Neural progenitor cell (in vitro differentiated cells): ENCODE data around the gene PITRM1.

ENCODE experiments used
- CTCF ChIP-seq: fragments of 200-600 bp; sonication (generic); IDR thresholded peaks from 2 replicates; pipeline ENCODE4 v1.5.1; 2017; ENCODE audit warnings: antibody characterized with exemption, mild to moderate bottlenecking
- EZH2phosphoT487 ChIP-seq: fragments of 200-600 bp; sonication (generic); IDR thresholded peaks from 2 replicates; pipeline ENCODE4 v1.6.1; 2017; ENCODE audit warnings: antibody characterized with exemption

DNA sequence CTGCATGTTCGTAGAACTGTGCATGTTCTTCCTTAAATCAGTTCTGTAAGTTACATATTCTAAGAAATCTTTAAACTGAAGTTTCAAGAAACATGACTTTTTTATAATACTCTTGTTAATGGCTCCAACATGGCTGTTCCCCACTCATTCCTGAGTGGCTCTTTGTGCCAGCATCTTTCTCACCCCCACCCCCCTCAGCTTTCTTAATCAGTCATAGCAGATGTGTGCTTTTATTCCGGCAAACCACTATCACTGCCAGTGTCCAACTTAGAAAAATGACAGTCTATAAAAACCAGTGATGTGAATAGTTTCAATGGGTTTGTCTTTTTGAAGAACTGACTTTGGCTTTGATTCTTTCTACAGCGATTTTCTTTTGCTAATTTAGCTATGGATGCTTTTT lies 37.6 kb downstream of the PITRM1 start:
- TF ChIP-seq CTCF: no peak
- TF ChIP-seq EZH2phosphoT487: no peak
